ENCODE measurements around the gene ELF1. TPM values are rescaled to one million over a fixed set of nuclear protein-coding genes. Genes with fewer than 3 reads are reported as not detected.

The ELF1 gene
- total RNA-seq, 1 experiment from 2014 or later: 15.3 TPM

- no peaks in the 10 kb centered on the region for H3K9me3 ChIP-seq (ENCODE audit: low read length)
- no TSS peak for BruUV-seq (replicated peaks)
- peaks cover 8% of the 10 kb centered on the region for H3K4me1 ChIP-seq (ENCODE audit: insufficient read depth, low read length)
- H3K4me3 ChIP-seq (ENCODE audit: low read length): no peak overlapping the region
- no peaks in the 10 kb centered on the region for H3K9me2 ChIP-seq (replicated peaks; ENCODE audit: low read length)
- no peak for TF ChIP-seq EZH2 (IDR thresholded peaks at IDR 0.05; ENCODE audit: low read length, unreplicated experiment)
- TF ChIP-seq CTCF (conservative IDR thresholded peaks at IDR 0.05; ENCODE audit: low read depth, low read length): no peak
- TF ChIP-seq EZH2phosphoT487 (IDR thresholded peaks at IDR 0.05; ENCODE audit: borderline replicate concordance, low read length): no peak
- H3F3A ChIP-seq (ENCODE audit: low read length, unreplicated experiment): no peaks in the 10 kb centered on the region
- H4K20me1 ChIP-seq (ENCODE audit: low read length): 0 out of 2 replicates have a peak, but pooled peaks cover 4% of the 10 kb centered on the region
- no peak overlapping the region for H3K9ac ChIP-seq (ENCODE audit: low read length)
- H3K27me3 ChIP-seq (ENCODE audit: low read length): no peaks in the 10 kb centered on the region
- 0 out of 2 replicates have a peak overlapping the region, but pooled peaks have one; percentile 15 for H3K4me2 ChIP-seq (ENCODE audit: low read length)
- H3K27ac ChIP-seq (ENCODE audit: low read length): 0 out of 2 replicates have a peak overlapping the region, but pooled peaks have one; percentile 7
- DNase-seq (peak; percentile 4), ATAC-seq (no peak)
- ChIA-PET CTCF (no interaction called here), POLR2A (ENCODE audit: unreplicated experiment) (no interaction called here)
- no peaks in the 10 kb centered on the region for H3K36me3 ChIP-seq (ENCODE audit: low read depth, low read length)
- H2AFZ ChIP-seq (ENCODE audit: low read length): no peak overlapping the region
- H3K79me2 ChIP-seq (ENCODE audit: low read length): peaks cover 55% of the 10 kb centered on the region
- intact Hi-C loops (cut with micrococcal nuclease): no loop called here
These were observed 43.7 kb downstream of the ELF1 start for GRCh38 chr13:40975441-40975840.

- Histone ChIP-seq H3K9ac (ENCODE audit: low read length) (no peak overlapping the region), H3K9me2 (replicated peaks; ENCODE audit: low read length) (no peaks in the 10 kb centered on the region), H3K4me2 (ENCODE audit: low read length) (peak overlapping the region; percentile 15; the same call in 1 of the 2 replicates), H3F3A (ENCODE audit: low read length, unreplicated experiment) (no peaks in the 10 kb centered on the region), H3K27me3 (ENCODE audit: low read length) (no peaks in the 10 kb centered on the region), H3K36me3 (ENCODE audit: low read depth, low read length) (no peaks in the 10 kb centered on the region), H3K9me3 (ENCODE audit: low read length) (no peaks in the 10 kb centered on the region), H3K4me1 (ENCODE audit: insufficient read depth, low read length) (peaks cover 8% of the 10 kb centered on the region), H2AFZ (ENCODE audit: low read length) (no peak overlapping the region), H3K4me3 (ENCODE audit: low read length) (no peak overlapping the region), H3K27ac (ENCODE audit: low read length) (0 out of 2 replicates have a peak overlapping the region, but pooled peaks have one; percentile 7), H3K79me2 (ENCODE audit: low read length) (peaks cover 57% of the 10 kb centered on the region), H4K20me1 (ENCODE audit: low read length) (0 out of 2 replicates have a peak, but pooled peaks cover 4% of the 10 kb centered on the region)
- TF ChIP-seq EZH2phosphoT487 (IDR thresholded peaks at IDR 0.05; ENCODE audit: borderline replicate concordance, low read length) (no peak), EZH2 (IDR thresholded peaks at IDR 0.05; ENCODE audit: low read length, unreplicated experiment) (no peak), CTCF (conservative IDR thresholded peaks at IDR 0.05; ENCODE audit: low read depth, low read length) (peak; percentile 61)
- CTCF ChIA-PET: interaction anchor here (0.6 kb wide), 1 partner anchor 21 kb away, joined by 3 read pairs; no protein-coding TSS in a partner anchor
- intact Hi-C loops (cut with micrococcal nuclease): no loop called here
- POLR2A ChIA-PET (ENCODE audit: unreplicated experiment): no interaction called here
- peak; percentile 59 for ATAC-seq
- BruUV-seq (replicated peaks): no TSS peak
- peak; percentile 37 for DNase-seq
These were observed 44.4 kb downstream of the ELF1 start for GRCh38 chr13:40974460-40975407.

Data from PC-3 (cell line).